Heart left ventricle (tissue), 16 donors: ENCODE measurements around the gene SMTNL2. TPM values are rescaled to one million over a fixed set of nuclear protein-coding genes. Genes with fewer than 3 reads are reported as not detected.

Experiments
- ATAC-seq, 4 donors: fragments of 200-7000 bp; cut with Tn5 transposase; one replicate each; pipeline ENCODE4 v1.9.1; 2020 to 2022; ENCODE audit warnings: moderate library complexity in 4 of 4, mild to moderate bottlenecking in 3 of 4, moderate number of reproducible peaks in 1 of 4
- DNase-seq, 5 donors: peaks; one replicate each; pipeline ENCODE4 v3.0.0-alpha.2; 2020
- H3K27ac ChIP-seq, 12 donors: fragments of 200-600 bp; sonication (generic) in 4 of 12; one replicate each; pipeline versions ENCODE4 v1.5.0 to v1.8.0; 2016 to 2022; ENCODE audit warnings: mild to moderate bottlenecking in 2 of 12
- H3K27me3 ChIP-seq, 9 donors: fragments of 200-600 bp; sonication (generic) in 2 of 9; one replicate each; pipeline versions ENCODE4 v1.5.1 to v1.8.0; 2016 to 2022; ENCODE audit warnings: mild to moderate bottlenecking in 3 of 9
- H3K36me3 ChIP-seq, 9 donors: fragments of 200-600 bp; sonication (generic) in 2 of 9; one replicate each; pipeline versions ENCODE4 v1.5.0 to v1.8.0; 2018 to 2022; ENCODE audit warnings: mild to moderate bottlenecking in 2 of 9
- H3K4me1 ChIP-seq, 12 donors: fragments of 200-600 bp; sonication (generic) in 4 of 12; one replicate each; pipeline versions ENCODE4 v1.5.0 to v1.8.0; 2016 to 2022; ENCODE audit warnings: mild to moderate bottlenecking in 3 of 12
- H3K4me3 ChIP-seq, 12 donors: fragments of 200-600 bp; sonication (generic) in 4 of 12; one replicate each; pipeline versions ENCODE4 v1.5.0 to v1.8.0; 2017 to 2022; ENCODE audit warnings: mild to moderate bottlenecking in 9 of 12, moderate library complexity in 4 of 12
- H3K9me3 ChIP-seq, 12 donors: fragments of 200-600 bp; sonication (generic) in 4 of 12; one replicate each; pipeline versions ENCODE4 v1.5.0 to v1.8.0; 2016 to 2022; ENCODE audit warnings: mild to moderate bottlenecking in 1 of 12
- CTCF ChIP-seq, 12 donors: fragments of 200-600 bp; sonication (generic) in 4 of 12; IDR thresholded peaks; one replicate each; pipeline versions ENCODE4 v1.5.0 to v1.8.0; 2018 to 2022; ENCODE audit warnings: antibody characterized with exemption in 12 of 12, mild to moderate bottlenecking in 5 of 12
- POLR2A ChIP-seq, 2 donors: fragments of 450-650 bp; IDR thresholded peaks; one replicate each; pipeline ENCODE4 v1.6.1; 2017; ENCODE audit warnings: antibody characterized with exemption in 2 of 2, mild to moderate bottlenecking in 2 of 2, moderate library complexity in 2 of 2
- WGBS, 4 donors: extraction: QIAGEN DNeasy Blood & Tissue Kit in 2 of 4; methylation state at CpG; one replicate each; pipeline versions ENCODE4 v1.1.5 to v1.1.7; 2013 to 2018; 5-methylcytosine and 5-hydroxymethylcytosine counted together
- intact Hi-C, 10 donors: fragments of 100-400 bp; cut with DNase I; formaldehyde crosslinking; loops; one replicate each; pipeline versions ENCODE4 v1.11.1 to v1.14.2; 2022
- polyA plus RNA-seq, 2 donors: library from polyadenylated mRNA; stranded (reverse); fragments of 200-250 nt; gene quantifications; one replicate each; pipeline ENCODE4 v1.2.3, GENCODE V29; 2013
- total RNA-seq, 9 donors: library from RNA; depleted of rRNA in 2 of 9; stranded (reverse); fragments of >200 nt in 2 of 9; fragmentation: NEBNext Ultra II Directional in 3 of 9; extraction: Animal tissue kit (Norgen Biotek cat#: 25700) in 3 of 9; gene quantifications; one replicate each; pipeline versions ENCODE4 v1.1.0 to v1.2.4, GENCODE V29; 2016 to 2023
- donor health status: ischemic (EF 13 %, LVEDD 7.1; RV severe dilation, severe dysfunction).
- donor health status: healthy with polysubstance abuse.
- donor health status: DM: no; HTN: yes; CAD: no.
- donor health status: DM: no; HTN: no; CAD: no.
- donor health status: ischemic (EF 25% LVEDD 6.9; RV normal size, moderate dysfunction).
- donor health status: ischemic (EF 25% LVEDD 5.7; RV mildly dilated, moderate dysfunction).
- donor health status: healthy.
- donor health status: DM: yes; HTN: yes; CAD: no.
- donor health status: ischemic (EF 35%, LVEDD 5.7; RV mildly dilated, moderate dysfunction).
- donor health status: nonischemic (EF 11% LVEDD 7.7; RV severe dilation, severe dysfunction).
- donor health status: DM: yes; HTN: yes; CAD: no.
- donor health status: PGD.
- donor health status: ischemic (EF 29% LVEDD 5.4; RV normal size, mild dysfunction).
- donor health status: nonischemic (EF 23%, LVEDD 6.1; RV moderate dilation, normal function).

Gene SMTNL2
- total and polyA plus RNA-seq, 11 donors: 2.1 to 47.5 (median 15.6) TPM

- Histone ChIP-seq H3K27ac (peak overlapping the region; percentile 76 to 94 (median 86)), H3K4me1 (peaks cover 0 to 49% (median 24%) of the 10 kb centered on the region in 12 donors), H3K36me3 (no peaks in the 10 kb centered on the region), H3K9me3 (no peaks in the 10 kb centered on the region), H3K4me3 (no peak overlapping the region), H3K27me3 (no peaks in the 10 kb centered on the region)
- 62 to 74% (median 69%) methylated on average over 13 of the region's 13 CpGs for WGBS, 4 donors
- intact Hi-C loops: no loop called here
- DNase-seq: peak in 3 of 5 donors; percentile 63 to 69 (median 65)
- peak in 3 of 4 donors; percentile 1 to 13 (median 2) for ATAC-seq
- TF ChIP-seq POLR2A (IDR thresholded peaks at IDR 0.05) (no peak), CTCF (IDR thresholded peaks at IDR 0.05) (no peak)
Observed at GRCh38 chr17:4597975-4598374, 13.6 kb downstream of the SMTNL2 start.

GRCh38 chr17:4598776-4599504 is 14.6 kb downstream of the SMTNL2 start:
- Histone ChIP-seq H3K4me3 (no peak overlapping the region), H3K4me1 (peaks cover 0 to 44% (median 24%) of the 10 kb centered on the region in 12 donors), H3K9me3 (no peaks in the 10 kb centered on the region), H3K27ac (peak overlapping the region; percentile 77 to 94 (median 86)), H3K27me3 (no peaks in the 10 kb centered on the region), H3K36me3 (no peaks in the 10 kb centered on the region)
- intact Hi-C loops: no loop called here
- WGBS, 4 donors: 49 to 66% (median 61%) methylated on average over 19 to 20 of the region's 20 CpGs
- TF ChIP-seq CTCF (IDR thresholded peaks at IDR 0.05): no peak
- TF ChIP-seq POLR2A (IDR thresholded peaks at IDR 0.05): peak in 1 of 2 donors; percentile 18
- peak in 3 of 5 donors; percentile 69 to 85 (median 80) for DNase-seq
- ATAC-seq: peak; percentile 48 to 83 (median 77)

- peak in 3 of 5 donors; percentile 71 to 79 (median 79) for DNase-seq
- 32 to 51% (median 47%) methylated on average over 13 to 25 of the region's 25 CpGs for WGBS, 4 donors
- no peaks in the 10 kb centered on the region for H3K36me3 ChIP-seq
- peak overlapping the region; percentile 77 to 94 (median 86) for H3K27ac ChIP-seq
- peaks cover 0 to 52% (median 28%) of the 10 kb centered on the region in 12 donors for H3K4me1 ChIP-seq
- peak; percentile 25 to 47 (median 39) for ATAC-seq
- H3K9me3 ChIP-seq: no peaks in the 10 kb centered on the region
- intact Hi-C loops: loop anchor here in 2 of 10 donors (2.0 kb wide), 2 partner anchors 13 to 25 kb away; no protein-coding TSS in a partner anchor
- no peak overlapping the region for H3K4me3 ChIP-seq
- TF ChIP-seq CTCF (IDR thresholded peaks at IDR 0.05): no peak
- H3K27me3 ChIP-seq: no peaks in the 10 kb centered on the region
Observed at GRCh38 chr17:4599505-4600281, 15.4 kb downstream of the SMTNL2 start.

- no peaks in the 10 kb centered on the region for H3K36me3 ChIP-seq
- no peaks in the 10 kb centered on the region for H3K27me3 ChIP-seq
- H3K4me3 ChIP-seq: no peak overlapping the region
- TF ChIP-seq CTCF (IDR thresholded peaks at IDR 0.05): peak in 2 of 12 donors; percentile 27 to 39
- no peak for TF ChIP-seq POLR2A (IDR thresholded peaks at IDR 0.05)
- intact Hi-C loops: loop anchor here in 2 of 10 donors (2.0 kb wide), 2 partner anchors 14 to 24 kb away; no protein-coding TSS in a partner anchor
- no peaks in the 10 kb centered on the region for H3K9me3 ChIP-seq
- DNase-seq (peak in 4 of 5 donors; percentile 64 to 91 (median 79)), ATAC-seq (peak; percentile 78 to 88 (median 84))
- WGBS, 4 donors: 35 to 49% (median 48%) methylated on average over 9 to 13 of the region's 13 CpGs
- H3K27ac ChIP-seq: peak overlapping the region; percentile 77 to 94 (median 86)
- H3K4me1 ChIP-seq: peaks cover 0 to 59% (median 29%) of the 10 kb centered on the region in 12 donors
Observed at GRCh38 chr17:4600563-4600962, 16.2 kb downstream of the SMTNL2 start.
